Dermis microvascular lymphatic vessel endothelial cell (primary cell): ENCODE results near the gene ERAP2. TPM values are rescaled to one million over a fixed set of nuclear protein-coding genes. Genes with fewer than 3 reads are reported as not detected.

Experiments used
- DNase-seq, 2 donors: peaks; one replicate each; pipeline versions ENCODE4 v3.0.0 to v3.0.0-alpha.2; 2010; ENCODE audit warnings: low read depth in 2 of 2
- total RNA-seq: library from RNA; depleted of rRNA; stranded (reverse); fragments of >200 nt; gene quantifications from 2 replicates; pipeline ENCODE4 v1.2.1, GENCODE V29; 2014

The ERAP2 gene
- total RNA-seq, 1 donor from 2014 or later = 3.9 TPM

- no peak for DNase-seq
Measured at GRCh38 chr5:96931605-96932004, 55.3 kb downstream of the ERAP2 start.

DNA sequence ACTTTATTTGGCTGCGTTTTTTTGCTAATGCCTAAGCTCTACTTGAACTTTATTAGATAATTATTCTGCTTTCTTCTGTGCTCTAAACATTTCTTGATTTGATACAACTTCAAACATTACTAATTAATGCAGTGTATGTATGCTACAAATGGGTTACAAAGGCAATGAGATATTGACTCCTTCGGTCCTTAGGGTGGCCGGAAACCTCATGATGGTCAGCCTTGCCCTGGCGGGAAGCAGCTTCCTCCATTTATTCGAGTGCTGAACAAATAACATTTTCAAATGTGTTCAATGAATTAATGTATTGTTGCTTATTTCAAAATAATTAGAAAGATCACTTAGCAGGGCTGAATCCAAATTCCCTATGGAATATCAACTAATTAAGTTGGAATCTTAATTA lies 55.7 kb downstream of the ERAP2 start:
- DNase-seq = no peak

GRCh38 chr5:96933764-96934707 lies 57.7 kb downstream of the ERAP2 start:
- DNase-seq = no peak

DNA sequence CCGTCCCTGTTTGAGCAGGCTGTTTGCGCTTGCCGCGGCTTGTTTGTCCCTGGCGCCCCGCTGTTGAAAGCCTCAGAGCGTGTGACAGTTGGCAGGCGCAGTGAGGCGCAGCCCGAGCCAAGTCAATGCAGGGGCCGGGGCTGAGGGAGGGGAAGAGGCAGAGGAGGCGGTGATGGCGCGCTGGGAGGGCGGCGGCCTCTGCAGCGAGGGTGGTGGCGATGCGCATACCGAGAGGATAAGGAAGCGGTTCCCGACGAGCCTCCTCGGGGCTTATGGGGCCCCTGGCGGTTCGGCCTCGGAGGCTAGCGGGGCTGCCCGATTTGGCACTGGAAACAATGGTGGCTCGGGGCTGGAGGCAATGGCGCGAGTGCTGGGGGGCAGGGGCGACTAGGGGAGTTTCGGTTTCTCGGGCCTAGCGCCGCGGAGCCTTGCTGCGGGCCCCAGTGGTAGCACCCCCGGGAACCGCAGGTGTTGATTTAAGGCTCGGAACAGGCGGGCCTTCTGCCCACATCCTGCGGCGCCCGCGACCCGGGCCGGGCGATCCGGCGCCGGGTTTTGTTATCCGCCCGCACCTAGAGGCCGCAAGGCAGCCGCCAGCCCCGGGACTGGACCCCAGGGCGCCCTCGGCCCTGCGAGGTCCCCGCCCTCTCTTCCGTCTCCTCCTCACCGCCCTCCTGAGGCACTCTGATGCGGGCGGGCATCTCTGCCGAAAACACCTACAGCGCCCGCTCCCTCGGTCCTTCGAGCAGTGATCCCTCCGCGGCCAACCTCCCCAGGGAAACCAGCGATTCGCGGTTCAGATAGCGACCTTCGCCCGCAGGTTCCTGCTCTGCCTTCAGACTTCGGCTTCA lies 58.6 kb downstream of the ERAP2 start:
- peak; percentile 77 to 95 for DNase-seq

DNA sequence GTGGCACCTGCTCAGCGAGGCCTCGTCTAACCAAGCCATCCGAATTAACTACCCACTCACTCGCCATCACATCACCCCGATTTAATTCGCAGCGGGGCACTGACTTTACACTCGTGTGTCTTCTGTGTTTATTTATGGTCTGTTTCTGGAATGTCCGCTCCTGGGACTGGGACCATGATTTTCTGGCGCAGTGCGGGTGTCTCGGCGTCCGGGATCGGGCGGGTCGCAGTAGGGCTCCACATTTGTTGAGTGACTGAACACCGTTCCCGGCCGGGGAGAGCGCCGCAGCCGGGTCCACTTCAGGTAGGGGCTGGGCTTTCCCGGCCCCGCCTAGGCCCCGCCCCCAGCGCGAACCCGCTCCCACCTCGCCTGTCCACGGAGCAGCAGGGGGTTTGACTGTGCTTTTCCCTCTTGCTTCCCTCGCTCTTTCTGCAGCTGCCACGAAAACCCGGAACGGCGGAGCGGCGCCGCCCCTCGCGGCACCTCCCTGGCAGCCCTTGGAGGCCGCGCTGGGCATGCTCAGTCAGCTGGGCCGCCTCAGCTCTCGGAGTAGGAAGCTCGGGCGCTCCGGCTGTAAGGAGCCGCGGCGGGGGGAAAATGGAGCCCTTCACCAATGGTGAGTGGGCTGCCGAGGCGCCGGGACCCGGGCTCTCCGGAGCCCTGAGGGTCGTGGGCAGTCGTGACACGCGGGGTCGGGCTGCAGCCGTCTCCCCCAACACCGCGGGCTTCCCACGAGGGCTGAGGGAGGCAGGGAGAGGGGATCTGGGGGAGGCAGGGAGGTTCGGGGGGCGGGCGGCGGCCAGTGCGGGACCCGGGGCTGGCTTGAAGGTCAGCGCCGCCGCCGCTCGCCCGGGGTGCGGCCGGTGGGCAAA lies 59.5 kb downstream of the ERAP2 start, which contains the start of gene LNPEP:
TSS of gene LNPEP (plus strand) at position 522 of the 872 bp plus-strand sequence. CDS start at position 598, 76 bp downstream.
- peak; percentile 93 to 99 for DNase-seq

GRCh38 chr5:96936431-96937320 lies 60.4 kb downstream of the ERAP2 start:
- peak in 1 of 2 donors; percentile 52 for DNase-seq

GRCh38 chr5:96940586-96940985 lies 64.3 kb downstream of the ERAP2 start:
- no peak for DNase-seq

- no peak for DNase-seq
Measured at GRCh38 chr5:96941140-96941539, 64.8 kb downstream of the ERAP2 start.

DNA sequence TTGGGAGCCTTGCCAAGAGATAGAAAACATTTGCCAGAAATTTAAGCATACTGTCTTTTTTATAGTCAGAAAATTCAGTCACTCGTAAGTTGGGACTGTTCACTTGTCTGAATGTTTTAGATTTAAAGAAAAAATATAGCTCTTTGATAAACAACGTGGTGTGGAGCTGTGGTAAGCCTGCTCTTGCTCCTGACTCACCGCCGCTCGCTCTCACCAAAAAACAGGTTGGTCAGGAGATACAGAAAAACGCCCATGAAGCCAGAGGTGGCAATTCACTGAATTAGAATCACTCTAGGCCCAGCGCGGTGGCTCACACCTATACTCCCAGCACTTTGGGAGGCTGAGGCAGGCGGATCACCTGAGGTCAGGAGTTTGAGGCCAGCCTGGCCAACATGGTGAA lies 65.8 kb downstream of the ERAP2 start:
- no peak for DNase-seq

DNA sequence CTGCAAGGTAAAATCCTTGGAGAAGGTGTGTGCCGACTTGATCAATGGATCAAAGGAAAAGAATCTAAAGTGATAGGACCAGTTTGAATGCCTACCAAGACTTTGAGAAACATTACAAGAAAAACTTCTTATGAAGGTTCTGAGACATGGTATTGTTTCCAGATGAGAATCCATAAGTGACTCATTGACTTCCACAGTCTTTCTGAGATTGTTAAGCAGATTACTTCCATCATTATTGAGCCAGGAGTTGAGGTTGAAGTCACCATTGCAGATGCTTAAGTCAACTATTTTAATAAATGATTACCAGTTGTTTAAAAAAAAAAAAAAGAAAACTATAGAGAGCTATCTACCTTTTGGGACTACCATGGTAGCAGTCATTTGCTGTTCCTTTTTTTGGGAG lies 66.6 kb downstream of the ERAP2 start:
- no peak for DNase-seq

DNA sequence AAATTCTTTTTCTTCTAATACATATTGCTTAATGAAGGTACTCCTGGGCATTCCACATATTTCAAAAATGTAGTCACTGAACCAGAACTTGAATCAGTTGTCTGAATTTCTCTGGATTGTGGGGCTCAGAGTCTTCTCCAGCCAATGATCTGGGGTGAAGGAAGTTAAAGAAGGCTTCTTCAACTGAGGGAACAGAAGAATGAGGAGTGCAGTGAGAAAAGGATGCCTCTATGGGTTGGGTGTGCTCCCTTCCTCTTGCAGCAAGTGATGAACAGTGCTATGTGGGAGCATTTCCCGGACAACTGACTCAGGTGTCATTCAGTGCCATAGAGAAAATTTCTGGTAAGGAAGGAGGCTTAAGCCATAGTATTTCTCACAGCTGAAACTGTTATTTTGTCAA lies 67.5 kb downstream of the ERAP2 start:
- no peak for DNase-seq

DNA sequence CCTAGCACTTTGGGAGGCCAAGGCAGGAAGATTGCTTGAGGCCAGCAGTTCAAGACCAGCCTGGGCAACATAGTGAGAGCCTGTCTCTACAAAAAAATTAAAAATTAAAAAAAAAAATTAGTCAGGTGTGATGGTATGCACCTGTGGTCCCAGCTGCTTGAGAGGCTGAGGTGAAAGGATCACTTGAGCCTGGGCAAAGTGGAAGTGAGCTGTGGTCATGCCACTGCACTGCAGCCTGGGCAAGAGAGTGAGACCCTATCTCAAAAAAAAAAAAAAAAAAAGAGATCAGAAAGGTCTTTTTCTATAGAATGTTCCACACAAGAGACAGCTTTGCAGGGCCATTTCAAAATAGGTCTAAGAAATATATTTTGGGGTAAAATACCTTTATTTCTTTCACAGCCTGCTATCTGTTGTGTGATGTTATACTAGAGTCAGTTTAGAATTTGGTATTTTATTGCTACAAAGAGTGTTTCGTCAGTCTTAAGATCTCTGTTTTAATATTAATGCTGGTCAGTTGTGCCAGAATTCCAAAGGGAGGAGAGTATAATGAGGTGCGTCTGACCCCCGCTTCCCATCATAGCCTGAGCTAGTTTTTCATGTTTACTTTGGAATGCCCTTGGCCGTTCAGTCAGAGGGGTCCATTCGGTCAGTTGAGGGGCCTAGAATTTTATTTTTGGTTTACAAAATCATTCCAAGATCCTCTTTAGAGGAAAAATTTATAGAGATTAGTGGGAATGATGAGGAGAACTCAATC lies 69.0 kb downstream of the ERAP2 start:
- no peak for DNase-seq

GRCh38 chr5:96946381-96946780 lies 70.1 kb downstream of the ERAP2 start:
- DNase-seq = no peak

GRCh38 chr5:96952118-96952750 lies 75.9 kb downstream of the ERAP2 start:
- DNase-seq = no peak

GRCh38 chr5:96952974-96953730 lies 76.9 kb downstream of the ERAP2 start:
- no peak for DNase-seq

GRCh38 chr5:96957254-96958049 lies 81.2 kb downstream of the ERAP2 start:
- no peak for DNase-seq

GRCh38 chr5:96958977-96959376 lies 82.7 kb downstream of the ERAP2 start:
- DNase-seq = no peak
